ENCODE data around the gene WDR88. TPM values are rescaled to one million over a fixed set of nuclear protein-coding genes. Genes with fewer than 3 reads are reported as not detected.

Gene WDR88
- total RNA-seq, 4 donors from 2014 or later = not detected

- Histone ChIP-seq H3K27me3 (peaks cover 0 to 36% (median 13%) of the 10 kb centered on the region in 4 donors), H3K36me3 (peaks cover 20 to 51% (median 39%) of the 10 kb centered on the region in 4 donors), H3K4me1 (peaks cover 0 to 8% (median 3%) of the 10 kb centered on the region in 4 donors), H3K9me3 (no peaks in the 10 kb centered on the region), H3K4me3 (no peak overlapping the region), H3K27ac (replicated peaks in 1 of 4) (no peak overlapping the region)
- no peak for DNase-seq (ENCODE audit: extremely low spot score)
- TF ChIP-seq CTCF (IDR thresholded peaks at IDR 0.05) = no peak
- TF ChIP-seq EP300 (IDR thresholded peaks at IDR 0.05) = no peak
- TF ChIP-seq POLR2AphosphoS5 (IDR thresholded peaks at IDR 0.05) = no peak
- TF ChIP-seq POLR2A (IDR thresholded peaks at IDR 0.05; ENCODE audit: low read depth) = no peak
- intact Hi-C loops (cut with DNase I) = no loop called here
- WGBS = 90% methylated on average over 8 of the region's 15 CpGs
Measured at GRCh38 chr19:33132425-33132824, 511 bp downstream of the WDR88 start.

GRCh38 chr19:33133438-33134031 lies 1.6 kb downstream of the WDR88 start:
- intact Hi-C loops (cut with DNase I) = no loop called here
- TF ChIP-seq POLR2A (IDR thresholded peaks at IDR 0.05; ENCODE audit: low read depth) = no peak
- no peak for TF ChIP-seq EP300 (IDR thresholded peaks at IDR 0.05)
- TF ChIP-seq POLR2AphosphoS5 (IDR thresholded peaks at IDR 0.05) = no peak
- TF ChIP-seq CTCF (IDR thresholded peaks at IDR 0.05) = no peak
- Histone ChIP-seq H3K27ac (replicated peaks in 1 of 4) (no peak overlapping the region), H3K27me3 (peaks cover 0 to 36% (median 13%) of the 10 kb centered on the region in 4 donors), H3K4me3 (no peak overlapping the region), H3K9me3 (no peaks in the 10 kb centered on the region), H3K36me3 (peaks cover 11 to 40% (median 28%) of the 10 kb centered on the region in 4 donors), H3K4me1 (peaks cover 0 to 8% (median 3%) of the 10 kb centered on the region in 4 donors)
- DNase-seq (ENCODE audit: extremely low spot score) = no peak
- WGBS = 37% methylated on average over 13 of the region's 13 CpGs

GRCh38 chr19:33134571-33135041 lies 2.7 kb downstream of the WDR88 start:
- intact Hi-C loops (cut with DNase I) = no loop called here
- TF ChIP-seq POLR2A (IDR thresholded peaks at IDR 0.05; ENCODE audit: low read depth) = no peak
- TF ChIP-seq POLR2AphosphoS5 (IDR thresholded peaks at IDR 0.05) = no peak
- TF ChIP-seq CTCF (IDR thresholded peaks at IDR 0.05) = no peak
- TF ChIP-seq EP300 (IDR thresholded peaks at IDR 0.05) = no peak
- 14% methylated on average over 12 of the region's 38 CpGs for WGBS
- Histone ChIP-seq H3K4me3 (no peak overlapping the region), H3K27ac (replicated peaks in 1 of 4) (no peak overlapping the region), H3K27me3 (peaks cover 0 to 43% (median 13%) of the 10 kb centered on the region in 4 donors), H3K4me1 (peaks cover 0 to 8% (median 3%) of the 10 kb centered on the region in 4 donors), H3K9me3 (no peaks in the 10 kb centered on the region), H3K36me3 (peaks cover 4 to 30% (median 18%) of the 10 kb centered on the region in 4 donors)
- no peak for DNase-seq (ENCODE audit: extremely low spot score)

- H3K4me1 ChIP-seq = peaks cover 0 to 12% (median 8%) of the 10 kb centered on the region in 4 donors
- no peak overlapping the region for H3K27ac ChIP-seq (replicated peaks in 1 of 4)
- H3K27me3 ChIP-seq = peaks cover 0 to 49% (median 13%) of the 10 kb centered on the region in 4 donors
- no peak for DNase-seq (ENCODE audit: extremely low spot score)
- WGBS = 65% methylated on average over 4 of the region's 4 CpGs
- intact Hi-C loops (cut with DNase I) = no loop called here
- H3K9me3 ChIP-seq = no peaks in the 10 kb centered on the region
- H3K4me3 ChIP-seq = no peak overlapping the region
- TF ChIP-seq POLR2AphosphoS5 (IDR thresholded peaks at IDR 0.05) = no peak
- no peak for TF ChIP-seq EP300 (IDR thresholded peaks at IDR 0.05)
- no peak for TF ChIP-seq CTCF (IDR thresholded peaks at IDR 0.05)
- no peak for TF ChIP-seq POLR2A (IDR thresholded peaks at IDR 0.05; ENCODE audit: low read depth)
- H3K36me3 ChIP-seq = no peaks in the 10 kb centered on the region
Measured at GRCh38 chr19:33139165-33139564, 7.3 kb downstream of the WDR88 start.
